Right lobe of liver (tissue), 6 donors: ENCODE results near the gene TMEM130. TPM values are rescaled to one million over a fixed set of nuclear protein-coding genes. Genes with fewer than 3 reads are reported as not detected.
"Not testable (repeated sequence)": the region's sequence is repeated elsewhere in the genome, so short reads cannot be mapped to it uniquely, and the experiment has no call there.

ENCODE experiments used
- ATAC-seq, 4 donors: fragments of 200-7000 bp; cut with Tn5 transposase; one replicate each; pipeline ENCODE4 v1.9.1; 2020; ENCODE audit warnings: mild to moderate bottlenecking in 4 of 4, moderate library complexity in 4 of 4
- DNase-seq, 3 donors: peaks; one replicate each; pipeline ENCODE4 v3.0.0-alpha.2; 2020
- H3K27ac ChIP-seq, 3 donors: fragments of 200-600 bp; one replicate each; pipeline ENCODE4 v1.8.0; 2022
- H3K27me3 ChIP-seq, 2 donors: fragments of 200-600 bp; one replicate each; pipeline ENCODE4 v1.8.0; 2022
- H3K36me3 ChIP-seq, 4 donors: fragments of 200-600 bp; sonication (generic) in 1 of 4; one replicate each; pipeline versions ENCODE4 v1.5.1 to v1.8.0; 2017 to 2022; ENCODE audit warnings: control low read depth in 1 of 4
- H3K4me1 ChIP-seq, 4 donors: fragments of 200-600 bp; sonication (generic) in 1 of 4; one replicate each; pipeline versions ENCODE4 v1.5.1 to v1.8.0; 2017 to 2022; ENCODE audit warnings: control low read depth in 1 of 4
- H3K4me3 ChIP-seq, 3 donors: fragments of 200-600 bp; one replicate each; pipeline ENCODE4 v1.8.0; 2022
- H3K9me3 ChIP-seq, 4 donors: fragments of 200-600 bp; sonication (generic) in 1 of 4; one replicate each; pipeline versions ENCODE4 v1.5.1 to v1.8.0; 2017 to 2022; ENCODE audit warnings: control low read depth in 1 of 4
- CTCF ChIP-seq, 4 donors: fragments of 200-600 bp in 3 of 4; fragments of 450-650 bp in 1 of 4; IDR thresholded peaks; one replicate each; pipeline versions ENCODE4 v1.5.1 to v1.8.0; 2016 to 2022; ENCODE audit warnings: antibody characterized with exemption in 4 of 4, mild to moderate bottlenecking in 2 of 4
- POLR2A ChIP-seq: fragments of 450-650 bp; IDR thresholded peaks from one replicate; pipeline ENCODE4 v1.6.1; 2017; ENCODE audit warnings: antibody characterized with exemption, mild to moderate bottlenecking
- WGBS: methylation state at CpG from one replicate; pipeline ENCODE4 v1.1.6; 2018; ENCODE audit warnings: low coverage, low lambda C conversion rate; ENCODE audit not compliant: insufficient coverage; ENCODE audit errors: missing lambda C conversion rate; 5-methylcytosine and 5-hydroxymethylcytosine counted together
- intact Hi-C, 2 donors: fragments of 100-400 bp; cut with DNase I; formaldehyde crosslinking; loops; one replicate each; pipeline versions ENCODE4 v1.11.2 to v1.14.1; 2022
- total RNA-seq, 6 experiments: library from RNA; depleted of rRNA in 2 of 6; stranded (reverse); fragments of >200 nt in 2 of 6; fragmentation: NEBNext Ultra II Directional in 3 of 6; extraction: Animal tissue kit (Norgen Biotek cat#: 25700) in 3 of 6; gene quantifications; one replicate each; pipeline versions ENCODE4 v1.1.0 to v1.2.4, GENCODE V29; 2016 to 2023
- donor health status: DM: no; HTN: yes; CAD: no.
- donor health status: DM: no; HTN: no; CAD: no.
- donor health status: DM: no; HTN: no; CAD: no.
- donor health status: DM: no; HTN: yes; CAD: no.
- donor health status: DM: no; HTN: yes; CAD: no.

TMEM130 gene
- total RNA-seq, 6 experiments from 2014 or later = not detected

- H3K4me1 ChIP-seq = peaks cover 0 to 3% (median 0%) of the 10 kb centered on the region in 4 donors
- no peaks in the 10 kb centered on the region for H3K27me3 ChIP-seq
- TF ChIP-seq POLR2A (no peak), CTCF (IDR thresholded peaks at IDR 0.05) (no peak)
- no peaks in the 10 kb centered on the region for H3K9me3 ChIP-seq
- no peak overlapping the region for H3K4me3 ChIP-seq
- ATAC-seq = no peak
- no peak overlapping the region for H3K27ac ChIP-seq
- no peaks in the 10 kb centered on the region for H3K36me3 ChIP-seq
- intact Hi-C loops = no loop called here
- 67% methylated on average over 1 of the region's 3 CpGs for WGBS
- no peak for DNase-seq
Measured at GRCh38 chr7:98848918-98849317, 20.9 kb downstream of the TMEM130 start.

GRCh38 chr7:98842552-98842951 lies 27.3 kb downstream of the TMEM130 start:
- not testable (repeated sequence) for H3K27me3 ChIP-seq, ATAC-seq, DNase-seq, H3K4me1 ChIP-seq, H3K9me3 ChIP-seq, H3K36me3 ChIP-seq, H3K27ac ChIP-seq, H3K4me3 ChIP-seq
- WGBS = 84% methylated on average over 2 of the region's 2 CpGs
- intact Hi-C loops = loop anchor here in 1 of 2 donors (5.0 kb wide), 1 partner anchor 410 kb away; no protein-coding TSS in a partner anchor

GRCh38 chr7:98841179-98841997 lies 28.4 kb downstream of the TMEM130 start:
- ATAC-seq (peak; percentile 89 to 94 (median 90)), DNase-seq (peak; percentile 60 to 76 (median 73))
- no peak overlapping the region for H3K4me3 ChIP-seq
- no peaks in the 10 kb centered on the region for H3K9me3 ChIP-seq
- H3K36me3 ChIP-seq = no peaks in the 10 kb centered on the region
- no peaks in the 10 kb centered on the region for H3K27me3 ChIP-seq
- WGBS = 31% methylated on average over 8 of the region's 11 CpGs
- H3K4me1 ChIP-seq = peaks cover 0 to 6% (median under 1%) of the 10 kb centered on the region in 4 donors
- intact Hi-C loops = loop anchor here in 1 of 2 donors (5.0 kb wide), 1 partner anchor 409 kb away; no protein-coding TSS in a partner anchor
- TF ChIP-seq POLR2A (no peak), CTCF (IDR thresholded peaks at IDR 0.05) (peak; percentile 91 to 98 (median 96))
- peak overlapping the region in 1 of 3 donors; percentile 48 for H3K27ac ChIP-seq

- peaks cover 0 to 6% (median under 1%) of the 10 kb centered on the region in 4 donors for H3K4me1 ChIP-seq
- TF ChIP-seq CTCF (IDR thresholded peaks at IDR 0.05) (no peak), POLR2A (no peak)
- no peaks in the 10 kb centered on the region for H3K36me3 ChIP-seq
- H3K4me3 ChIP-seq = no peak overlapping the region
- peak in 1 of 4 donors; percentile 42 for ATAC-seq
- WGBS = 55% methylated on average over 4 of the region's 4 CpGs
- no peak for DNase-seq
- intact Hi-C loops = loop anchor here in 1 of 2 donors (5.0 kb wide), 1 partner anchor 408 kb away; no protein-coding TSS in a partner anchor
- H3K9me3 ChIP-seq = no peaks in the 10 kb centered on the region
- H3K27ac ChIP-seq = no peak overlapping the region
- no peaks in the 10 kb centered on the region for H3K27me3 ChIP-seq
Measured at GRCh38 chr7:98840722-98841121, 29.1 kb downstream of the TMEM130 start.

GRCh38 chr7:98840096-98840495 lies 29.7 kb downstream of the TMEM130 start:
- no peaks in the 10 kb centered on the region for H3K36me3 ChIP-seq
- ATAC-seq = no peak
- DNase-seq = no peak
- intact Hi-C loops = loop anchor here in 1 of 2 donors (5.0 kb wide), 1 partner anchor 408 kb away; no protein-coding TSS in a partner anchor
- no peaks in the 10 kb centered on the region for H3K9me3 ChIP-seq
- no peak overlapping the region for H3K4me3 ChIP-seq
- H3K27me3 ChIP-seq = no peaks in the 10 kb centered on the region
- peaks cover 0 to 6% (median under 1%) of the 10 kb centered on the region in 4 donors for H3K4me1 ChIP-seq
- no peak for TF ChIP-seq CTCF (IDR thresholded peaks at IDR 0.05)
- TF ChIP-seq POLR2A = no peak
- 20% methylated on average over 1 of the region's 11 CpGs for WGBS
- H3K27ac ChIP-seq = no peak overlapping the region
